ENCODE data around the gene ADAMTS12. TPM values are rescaled to one million over a fixed set of nuclear protein-coding genes. Genes with fewer than 3 reads are reported as not detected.
A peak's percentile ranks its signal among the peaks of the same experiment; 100 is the strongest.
"Not testable (repeated sequence)": the region's sequence is repeated elsewhere in the genome, so short reads cannot be mapped to it uniquely, and the experiment has no call there.

Gene ADAMTS12
- polyA plus RNA-seq, 3 donors = 14.9 to 18.5 (median 18.0) TPM

GRCh38 chr5:33859177-33859576 lies 32.6 kb downstream of the ADAMTS12 start:
- not testable (repeated sequence) for DNase-seq (ENCODE audit: extremely low read depth in 1 of 11, low read depth in 9 of 11, low spot score in 4 of 11)

GRCh38 chr5:33857037-33857436 lies 34.8 kb downstream of the ADAMTS12 start:
- DNase-seq (ENCODE audit: extremely low read depth in 1 of 11, low read depth in 9 of 11, low spot score in 4 of 11) = no peak

DNA sequence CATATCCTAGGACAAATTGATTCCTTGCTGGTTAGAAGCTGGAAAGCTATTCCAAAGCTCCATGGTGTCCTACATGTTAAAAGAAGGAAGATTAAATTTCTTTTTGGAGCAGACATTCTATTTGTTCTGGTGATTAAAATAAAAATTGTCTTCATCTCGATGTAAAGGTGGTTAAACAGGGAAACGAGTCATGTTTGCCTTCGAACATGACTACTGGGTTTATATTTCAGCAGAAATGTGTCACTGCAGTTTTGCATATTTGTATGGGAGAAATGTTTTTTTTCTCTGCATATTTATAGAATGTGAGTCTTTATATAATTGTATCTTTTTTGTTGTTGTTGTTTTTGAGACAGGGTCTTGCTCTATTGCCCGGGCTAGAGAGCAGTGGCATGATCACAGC lies 36.4 kb downstream of the ADAMTS12 start:
- no peak for DNase-seq (ENCODE audit: extremely low read depth in 1 of 11, low read depth in 9 of 11, low spot score in 4 of 11)

DNA sequence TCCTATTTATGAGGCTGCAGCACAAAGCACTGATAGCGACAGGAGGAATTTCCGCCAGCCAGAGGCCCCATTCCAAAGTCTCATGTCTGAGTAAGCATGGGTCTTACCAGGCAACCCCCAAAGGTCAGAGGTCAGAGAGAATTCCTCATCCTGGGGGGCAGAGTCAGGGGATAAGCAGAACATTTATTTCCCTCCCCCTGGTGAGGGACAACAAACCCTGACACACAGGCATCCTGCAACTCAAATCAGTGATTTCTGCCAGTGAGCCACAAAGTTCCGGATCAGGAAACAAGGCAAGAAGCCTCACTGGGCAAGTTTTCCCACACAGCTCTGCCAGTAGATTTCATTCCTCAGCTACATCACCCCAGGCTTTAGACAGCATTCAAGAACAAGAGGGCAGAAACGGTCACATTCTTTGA lies 37.0 kb downstream of the ADAMTS12 start:
- DNase-seq (ENCODE audit: extremely low read depth in 1 of 11, low read depth in 9 of 11, low spot score in 4 of 11) = peak in 8 of 11 donors; percentile 16 to 72 (median 28)

- DNase-seq (ENCODE audit: extremely low read depth in 1 of 11, low read depth in 9 of 11, low spot score in 4 of 11) = no peak
Observed at GRCh38 chr5:33852837-33853236, 39.0 kb downstream of the ADAMTS12 start.

GRCh38 chr5:33852319-33852718 lies 39.5 kb downstream of the ADAMTS12 start:
- DNase-seq (ENCODE audit: extremely low read depth in 1 of 11, low read depth in 9 of 11, low spot score in 4 of 11) = no peak

DNA sequence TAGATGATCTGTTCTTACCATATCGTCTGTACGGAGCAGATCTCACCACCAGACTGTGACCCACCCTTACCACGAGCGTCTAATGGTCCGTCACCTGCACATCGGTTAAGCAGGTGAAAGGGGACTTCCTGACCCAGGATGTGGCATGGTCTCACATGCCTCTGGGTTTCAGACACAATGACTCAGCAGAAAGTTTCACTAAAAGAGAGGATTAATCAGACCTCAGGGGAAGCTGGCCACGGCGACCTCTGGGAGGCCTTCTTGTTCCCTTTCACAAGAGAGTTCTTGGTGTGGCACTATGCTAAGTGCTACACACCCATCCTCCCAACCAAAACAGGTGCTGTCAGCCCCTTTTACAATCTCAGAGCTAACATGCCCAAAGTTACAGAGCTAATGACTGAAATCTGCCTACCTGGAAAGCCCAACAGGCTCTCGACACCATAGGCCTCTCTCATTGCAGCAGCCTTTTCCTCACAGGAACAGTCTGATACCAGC lies 41.6 kb downstream of the ADAMTS12 start:
- no peak for DNase-seq (ENCODE audit: extremely low read depth in 1 of 11, low read depth in 9 of 11, low spot score in 4 of 11)

DNA sequence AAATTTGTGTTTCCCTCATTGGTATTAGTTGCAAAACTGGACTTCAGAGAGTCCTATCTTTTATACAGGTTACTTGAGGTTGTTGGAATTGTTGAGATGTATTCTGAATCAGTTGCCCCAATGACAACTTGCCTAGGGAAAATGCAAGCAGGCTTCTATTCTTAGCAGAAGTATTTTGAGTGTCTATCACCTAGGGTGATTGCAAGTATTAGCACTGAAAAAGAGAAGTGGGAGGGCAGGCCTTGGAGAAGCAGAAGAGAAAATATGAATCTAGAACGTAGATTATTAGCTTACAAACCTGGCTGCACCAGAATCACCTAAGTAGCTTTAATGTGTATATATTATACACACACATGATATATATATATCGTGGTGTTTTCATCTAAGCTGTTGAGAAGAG lies 43.2 kb downstream of the ADAMTS12 start:
- no peak for DNase-seq (ENCODE audit: extremely low read depth in 1 of 11, low read depth in 9 of 11, low spot score in 4 of 11)

DNA sequence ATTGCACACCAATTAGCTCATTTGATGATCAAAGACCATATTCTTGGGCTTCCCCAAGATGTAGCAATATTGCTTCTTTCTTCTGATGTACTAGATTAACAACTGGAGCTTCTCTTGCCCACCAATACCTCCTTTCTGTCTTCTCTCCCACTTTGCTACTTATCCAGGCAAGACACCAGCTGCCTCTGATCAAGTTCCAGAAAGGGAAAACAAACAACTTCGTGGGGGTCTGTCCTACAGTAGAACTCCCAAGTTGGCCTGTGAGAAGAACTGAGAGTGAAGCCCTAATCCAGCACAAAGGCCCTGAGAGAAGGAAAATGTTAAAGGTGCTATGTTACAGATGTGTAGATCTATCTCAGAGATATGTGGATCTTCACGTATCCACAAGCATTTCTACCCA lies 44.9 kb downstream of the ADAMTS12 start:
- no peak for DNase-seq (ENCODE audit: extremely low read depth in 1 of 11, low read depth in 9 of 11, low spot score in 4 of 11)

DNA sequence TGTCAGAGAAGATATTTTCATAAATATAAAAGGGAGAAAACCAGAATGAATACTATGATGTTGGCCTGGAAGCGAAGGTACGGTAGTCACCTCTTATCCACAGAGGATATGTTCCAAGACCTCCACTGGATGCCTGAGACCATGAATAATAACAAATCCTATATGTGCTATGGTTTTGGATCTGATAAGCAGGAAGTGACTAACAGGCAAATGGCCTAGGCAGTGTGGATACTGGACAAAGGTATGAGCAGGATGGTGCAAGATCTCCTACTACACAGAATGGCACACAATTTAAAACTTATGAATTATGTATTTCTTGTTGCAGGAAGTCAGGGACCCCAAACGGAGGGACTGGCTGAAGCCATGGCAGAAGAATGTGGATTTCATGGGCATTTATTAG lies 48.2 kb downstream of the ADAMTS12 start:
- no peak for DNase-seq (ENCODE audit: extremely low read depth in 1 of 11, low read depth in 9 of 11, low spot score in 4 of 11)

DNA sequence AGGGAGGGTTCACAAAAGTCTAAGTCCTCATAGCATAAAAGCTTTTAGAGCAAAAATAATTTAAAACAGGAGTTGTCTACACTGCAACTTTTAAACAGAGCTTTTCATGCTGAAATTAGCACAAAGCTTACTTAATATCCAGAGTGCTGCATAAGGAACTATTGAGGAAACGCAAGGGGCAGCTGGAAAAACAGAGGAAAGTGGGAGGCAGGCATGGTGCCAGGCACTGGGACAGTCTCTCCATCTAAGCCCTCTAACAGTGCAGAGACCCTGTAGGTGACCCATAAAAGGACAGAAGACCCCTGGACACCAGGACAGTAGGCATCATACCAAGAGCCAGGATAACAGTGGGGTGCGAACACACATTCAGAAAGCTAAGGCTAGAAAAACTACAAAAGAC lies 49.3 kb downstream of the ADAMTS12 start:
- DNase-seq (ENCODE audit: extremely low read depth in 1 of 11, low read depth in 9 of 11, low spot score in 4 of 11) = no peak

GRCh38 chr5:33841891-33842290 lies 49.9 kb downstream of the ADAMTS12 start:
- no peak for DNase-seq (ENCODE audit: extremely low read depth in 1 of 11, low read depth in 9 of 11, low spot score in 4 of 11)

DNA sequence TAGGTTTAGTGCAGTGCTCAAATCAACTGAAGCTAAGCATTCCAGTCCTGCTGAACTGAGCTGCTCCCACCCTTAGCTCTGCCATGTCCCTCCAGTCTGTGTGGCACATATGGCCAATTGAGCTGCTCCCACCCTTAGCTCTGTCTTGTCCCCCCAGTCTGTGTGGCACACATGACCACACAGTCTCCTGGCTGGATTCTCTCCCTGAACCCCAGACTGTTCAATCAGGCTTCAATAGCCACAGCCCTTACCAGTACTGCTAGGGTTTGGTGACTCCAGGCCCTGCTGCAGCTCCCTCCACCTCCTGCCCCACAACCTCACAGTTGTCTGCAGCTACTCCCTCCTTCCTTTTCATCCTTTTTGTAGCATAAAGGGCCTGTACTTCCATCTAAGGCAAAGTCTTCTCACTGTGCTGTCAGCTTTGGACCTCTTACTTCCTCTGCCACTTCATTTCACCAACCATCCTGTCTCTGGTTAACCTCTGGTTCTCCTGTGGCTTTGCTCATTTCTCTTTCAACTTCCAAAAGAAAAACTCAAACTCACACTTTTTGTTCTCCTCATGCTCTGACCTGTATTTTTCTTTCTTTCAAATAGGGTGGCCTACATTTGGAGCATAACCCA lies 50.8 kb downstream of the ADAMTS12 start:
- DNase-seq (ENCODE audit: extremely low read depth in 1 of 11, low read depth in 9 of 11, low spot score in 4 of 11) = no peak

- DNase-seq (ENCODE audit: extremely low read depth in 1 of 11, low read depth in 9 of 11, low spot score in 4 of 11) = no peak
Observed at GRCh38 chr5:33837301-33837700, 54.5 kb downstream of the ADAMTS12 start.

- no peak for DNase-seq (ENCODE audit: extremely low read depth in 1 of 11, low read depth in 9 of 11, low spot score in 4 of 11)
Observed at GRCh38 chr5:33834334-33834733, 57.5 kb downstream of the ADAMTS12 start.

DNA sequence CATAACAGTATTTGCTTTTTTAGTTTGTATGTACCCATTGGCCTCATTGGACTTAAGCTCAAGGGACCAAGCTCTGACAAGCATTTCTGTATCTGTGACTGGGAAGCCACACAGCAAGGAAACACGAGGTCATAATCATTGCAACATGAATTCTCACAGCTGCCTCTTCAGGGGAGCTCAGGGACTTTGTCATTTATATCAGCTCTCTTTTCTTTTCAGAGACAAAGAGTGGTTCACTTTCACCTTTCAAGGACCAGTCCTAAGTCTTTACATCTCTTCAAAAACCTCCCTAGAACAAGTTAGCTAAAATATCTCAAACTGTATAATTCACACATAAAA lies 58.6 kb downstream of the ADAMTS12 start:
- DNase-seq (ENCODE audit: extremely low read depth in 1 of 11, low read depth in 9 of 11, low spot score in 4 of 11) = no peak

DNA sequence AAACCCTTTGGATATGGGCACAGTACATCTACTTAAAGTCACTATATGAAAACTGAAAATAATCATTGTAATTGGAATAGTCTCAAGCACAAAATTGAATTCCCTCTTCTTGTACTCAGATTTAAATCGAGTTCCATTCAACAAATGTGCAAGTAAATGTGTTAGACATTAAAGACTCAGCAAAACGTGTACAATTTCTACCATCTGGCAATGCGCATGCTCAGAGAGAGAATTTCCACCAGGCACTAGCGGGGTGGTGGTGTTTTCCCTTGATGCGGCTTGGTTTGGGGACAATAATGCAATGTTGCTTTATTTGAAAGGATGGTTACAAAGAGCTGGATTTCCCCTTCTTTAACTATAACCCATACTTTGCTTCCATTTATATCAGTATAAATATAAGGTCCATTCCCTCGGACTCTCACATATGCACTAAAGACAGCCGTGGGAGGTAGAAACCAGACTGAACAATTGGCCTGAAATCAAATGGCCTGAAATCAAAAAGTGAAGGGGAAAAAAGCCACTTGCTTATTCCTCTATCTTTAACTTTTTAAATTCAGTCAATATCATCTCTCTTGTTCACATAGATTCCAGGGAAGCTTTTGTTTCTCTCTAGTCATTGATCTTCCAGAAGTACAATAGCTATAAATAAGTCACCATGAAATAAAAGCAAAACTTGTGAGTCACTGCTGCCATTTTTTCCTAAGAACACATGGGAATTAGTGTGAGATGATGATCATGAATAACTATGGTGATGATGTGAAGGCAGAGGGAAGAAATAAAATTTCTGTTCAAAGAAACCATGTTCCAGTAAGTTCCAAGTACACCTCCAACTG lies 59.2 kb downstream of the ADAMTS12 start:
- DNase-seq (ENCODE audit: extremely low read depth in 1 of 11, low read depth in 9 of 11, low spot score in 4 of 11) = no peak

DNA sequence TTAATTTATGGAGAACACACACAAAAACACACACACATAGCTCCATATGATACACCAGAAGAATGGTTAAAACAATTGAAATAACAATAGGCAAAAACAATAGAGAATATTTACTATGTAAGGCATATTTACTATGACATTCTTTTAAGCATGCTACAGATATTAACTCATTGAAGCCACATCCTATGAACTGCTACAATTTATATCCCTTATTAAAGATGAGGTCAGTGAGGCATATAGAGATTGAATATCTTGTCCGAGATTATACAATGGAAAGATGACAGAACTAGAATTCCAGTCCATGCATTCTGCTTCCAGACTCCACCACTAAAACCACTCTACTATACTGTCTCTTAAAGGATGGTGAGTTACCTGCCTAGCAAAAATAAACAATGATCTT lies 60.7 kb downstream of the ADAMTS12 start:
- no peak for DNase-seq (ENCODE audit: extremely low read depth in 1 of 11, low read depth in 9 of 11, low spot score in 4 of 11)

DNA sequence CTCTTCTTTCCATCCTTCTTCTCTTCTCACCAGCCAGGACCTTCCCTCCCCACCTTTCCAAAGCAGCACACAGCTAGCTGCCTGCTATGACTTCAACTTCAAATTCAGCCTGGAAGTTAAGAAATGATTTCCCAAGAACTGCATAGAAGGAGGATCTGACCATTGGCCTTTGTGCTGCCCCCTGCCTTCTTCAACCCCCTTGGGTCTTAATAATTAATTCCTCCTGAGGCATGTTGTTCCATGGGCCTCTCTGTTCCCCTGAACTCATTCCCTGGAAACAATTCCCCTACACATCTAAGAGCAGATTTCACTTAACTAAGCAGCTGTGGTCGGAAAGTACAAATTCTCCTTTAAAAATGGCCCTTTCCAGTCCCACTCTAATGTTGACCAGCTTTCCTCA lies 62.4 kb downstream of the ADAMTS12 start:
- peak in 1 of 11 donors; percentile 25 for DNase-seq (ENCODE audit: extremely low read depth in 1 of 11, low read depth in 9 of 11, low spot score in 4 of 11)

- DNase-seq (ENCODE audit: extremely low read depth in 1 of 11, low read depth in 9 of 11, low spot score in 4 of 11) = no peak
Observed at GRCh38 chr5:33828626-33829308, 63.0 kb downstream of the ADAMTS12 start.

Data from renal cortex interstitium (tissue), 11 donors.